HepG2 (cell line): ENCODE data around the gene MED13. TPM values are rescaled to one million over a fixed set of nuclear protein-coding genes. Genes with fewer than 3 reads are reported as not detected.

Source experiments
- ATAC-seq: fragments of 200-7000 bp; cut with Tn5 transposase; 3 replicates; pipeline ENCODE4 v1.9.1; 2020; ENCODE audit warnings: mild to moderate bottlenecking, moderate library complexity
- BruUV-seq: library from RNA; stranded (reverse); fragments of 400-500 nt; replicated peaks from 2 replicates; lab custom pipeline; 2021; lab: Mats Ljungman, UMichigan
- CTCF ChIA-PET: fragments of 300-600 bp; formaldehyde crosslinking; extraction: SDS; loops from one replicate; lab custom pipeline; 2021; ENCODE audit warnings: low total read pairs, inconsistent platforms, low intra/inter-chr PET ratio; lab: Yijun Ruan, JAX
- POLR2A ChIA-PET: fragments of 350-600 bp; sonication (Branson Sonifier 250); formaldehyde crosslinking; loops from one replicate; lab custom pipeline; 2020; ENCODE audit warnings: antibody characterized with exemption, inconsistent platforms; lab: Yijun Ruan, JAX
- DNase-seq: peaks from one replicate; pipeline ENCODE4 v3.0.0-alpha.2; 2015; ENCODE audit warnings: low spot score
- FAIRE-seq: peaks from 3 replicates; lab custom pipeline; 2011; peaks lifted over from hg19 to GRCh38; lab: Jason Lieb, UNC
- H2AFZ ChIP-seq: one replicate; pipeline ENCODE4 v1.6.1; 2011; ENCODE audit warnings: low read length, inconsistent platforms
- H3K27ac ChIP-seq: fragments of 300-600 bp; 3 replicates; pipeline ENCODE4 v1.8.0; 2011; ENCODE audit warnings: mixed run types, mild to moderate bottlenecking, mixed read lengths, low read length, inconsistent platforms; ENCODE audit not compliant: insufficient read depth; ENCODE audit errors: extremely low read length
- H3K27me3 ChIP-seq, 2 experiments: fragments of 200-600 bp in 1 of 2; 2 replicates in 1 of 2; 3 replicates in 1 of 2; pipeline versions ENCODE4 v1.6.0 to v1.8.0; 2011; ENCODE audit warnings: low read length in 2 of 2, mild to moderate bottlenecking in 2 of 2, moderate library complexity in 2 of 2, inconsistent platforms in 1 of 2; ENCODE audit not compliant: insufficient read depth in 2 of 2, control insufficient read depth in 1 of 2
- H3K36me3 ChIP-seq, 2 experiments: fragments of 200-600 bp in 1 of 2; replicated peaks in 1 of 2; 2 replicates in 1 of 2; 3 replicates in 1 of 2; pipeline versions ENCODE4 v1.5.1 to v1.8.0; 2011; ENCODE audit warnings: low read length in 2 of 2, inconsistent platforms in 1 of 2; ENCODE audit not compliant: insufficient read depth in 2 of 2, control insufficient read depth in 1 of 2
- H3K4me1 ChIP-seq: 2 replicates; pipeline ENCODE4 v1.5.1; 2012; ENCODE audit warnings: low read length, inconsistent platforms; ENCODE audit not compliant: insufficient read depth
- H3K4me2 ChIP-seq: 2 replicates; pipeline ENCODE4 v1.6.0; 2011; ENCODE audit warnings: low read depth, low read length, inconsistent platforms
- H3K4me3 ChIP-seq, 3 experiments: fragments of 200-600 bp in 1 of 3; sonication (generic), shearing (Covaris generic) in 1 of 3; replicated peaks in 1 of 3; 2 replicates each; pipeline ENCODE4 v1.5.1; 2011 to 2016; ENCODE audit warnings: low read length in 3 of 3, inconsistent platforms in 2 of 3, low read depth in 2 of 3, mild to moderate bottlenecking in 2 of 3, control low read depth in 1 of 3, mixed read lengths in 1 of 3; ENCODE audit not compliant: insufficient read depth in 1 of 3
- H3K79me2 ChIP-seq: one replicate; pipeline ENCODE4 v1.6.1; 2011; ENCODE audit warnings: low read length, inconsistent platforms; ENCODE audit not compliant: insufficient read depth
- H3K9ac ChIP-seq: 2 replicates; pipeline ENCODE4 v1.6.0; 2011; ENCODE audit warnings: mild to moderate bottlenecking, low read depth, low read length, inconsistent platforms; ENCODE audit not compliant: insufficient read depth
- H3K9me3 ChIP-seq: 2 replicates; pipeline ENCODE4 v1.5.1; 2012; ENCODE audit warnings: mild to moderate bottlenecking, low read length
- H4K20me1 ChIP-seq: 2 replicates; pipeline ENCODE4 v1.6.0; 2011; ENCODE audit warnings: inconsistent platforms, mild to moderate bottlenecking, low read length, moderate library complexity; ENCODE audit not compliant: insufficient read depth
- KAT8 ChIP-seq: IDR thresholded peaks from 2 replicates; pipeline ENCODE4 v1.6.1; 2016; ENCODE audit warnings: missing genetic modification reagents, missing compliant biosample characterization
- MEF2D ChIP-seq: sonication (generic); formaldehyde crosslinking; IDR thresholded peaks from 2 replicates; pipeline ENCODE4 v1.5.1; 2020; ENCODE audit warnings: mild to moderate bottlenecking, missing genetic modification reagents
- MXI1 ChIP-seq: IDR thresholded peaks from 3 replicates; pipeline ENCODE4 v1.6.1; 2012; ENCODE audit warnings: low read depth, low read length, inconsistent platforms, borderline replicate concordance
- RFX3 ChIP-seq: IDR thresholded peaks from 2 replicates; pipeline ENCODE4 v1.6.1; 2016; ENCODE audit warnings: missing biosample characterization, missing genetic modification reagents
- TEAD3 ChIP-seq: optimal IDR thresholded peaks from 2 replicates; pipeline ENCODE3; 2016; ENCODE audit warnings: borderline replicate concordance
- U2AF2 ChIP-seq: fragments of 200-400 bp; formaldehyde crosslinking; IDR thresholded peaks from 2 replicates; pipeline ENCODE4 v1.6.1; 2017; ENCODE audit warnings: low read depth, mild to moderate bottlenecking, low read length
- ZNF44 ChIP-seq: sonication (generic); formaldehyde crosslinking; IDR thresholded peaks from 2 replicates; pipeline ENCODE4 v1.5.1; 2020; ENCODE audit warnings: mild to moderate bottlenecking, missing genetic modification reagents
- ZNF468 ChIP-seq: sonication (generic); formaldehyde crosslinking; IDR thresholded peaks from 2 replicates; pipeline ENCODE4 v1.8.0; 2022; ENCODE audit warnings: mild to moderate bottlenecking, moderate library complexity, missing genetic modification reagents
- ZNF652 ChIP-seq: IDR thresholded peaks from 2 replicates; pipeline ENCODE4 v1.6.1; 2016; ENCODE audit warnings: low read depth, borderline replicate concordance
- ZNF883 ChIP-seq: sonication (generic); formaldehyde crosslinking; IDR thresholded peaks from 2 replicates; pipeline ENCODE4 v1.5.1; 2020; ENCODE audit warnings: mild to moderate bottlenecking, missing genetic modification reagents; ENCODE audit errors: not compliant biosample characterization
- WGBS: methylation state at CpG from one replicate; pipeline ENCODE4 v1.1.6; 2017; ENCODE audit warnings: low lambda C conversion rate; 5-methylcytosine and 5-hydroxymethylcytosine counted together
- in situ Hi-C: cut with HindIII; loops from 2 replicates; pipeline ENCODE4 v1.10.0; 2017; ENCODE audit warnings: low pct_unique_long_range_greater_than_20kb; ENCODE audit not compliant: extremely low pct_ligation_motif_present
- intact Hi-C: fragments of 100-400 bp; cut with micrococcal nuclease; formaldehyde crosslinking; loops from one replicate; pipeline ENCODE4 v1.10.0; 2022; ENCODE audit not compliant: unreplicated experiment
- polyA plus RNA-seq, 8 experiments: library from polyadenylated mRNA; depleted of rRNA in 3 of 8; stranded (reverse) in 7 of 8; unstranded in 1 of 8; fragments of >200 nt; fragmentation: Illumina TruSeq in 4 of 8; extraction: Trizol in 4 of 8; gene quantifications; 2 replicates each; pipeline versions ENCODE4 v1.2.1 to v1.2.3, GENCODE V29; 2011 to 2016; ENCODE audit warnings: low read depth in 4 of 8, missing spikeins in 1 of 8, mixed read lengths in 1 of 8; ENCODE audit not compliant: insufficient read depth in 1 of 8
- total RNA-seq, 5 experiments: library from RNA; depleted of rRNA; stranded (reverse); fragments of >200 nt; fragmentation: Illumina TruSeq; extraction: Trizol; gene quantifications; 2 replicates each; pipeline ENCODE4 v1.2.3, GENCODE V29; 2016; ENCODE audit warnings: low read depth in 1 of 5
- TF ChIP-seq, protein P1 (sequence below): sonication (generic); formaldehyde crosslinking; IDR thresholded peaks from 2 replicates; pipeline ENCODE4 v1.5.0; 2020; ENCODE audit warnings: missing genetic modification reagents, mild to moderate bottlenecking, borderline replicate concordance
- TF ChIP-seq, protein P2 (sequence below): sonication (generic); formaldehyde crosslinking; IDR thresholded peaks from 2 replicates; pipeline ENCODE4 v1.5.1; 2020; ENCODE audit warnings: mild to moderate bottlenecking, missing genetic modification reagents

The MED13 gene
- total and polyA plus RNA-seq, 2 of the 13 experiments (the other 11 are each of a cell fraction or from before 2014, with no cell fraction given): 27.4 to 69.1 TPM

DNA sequence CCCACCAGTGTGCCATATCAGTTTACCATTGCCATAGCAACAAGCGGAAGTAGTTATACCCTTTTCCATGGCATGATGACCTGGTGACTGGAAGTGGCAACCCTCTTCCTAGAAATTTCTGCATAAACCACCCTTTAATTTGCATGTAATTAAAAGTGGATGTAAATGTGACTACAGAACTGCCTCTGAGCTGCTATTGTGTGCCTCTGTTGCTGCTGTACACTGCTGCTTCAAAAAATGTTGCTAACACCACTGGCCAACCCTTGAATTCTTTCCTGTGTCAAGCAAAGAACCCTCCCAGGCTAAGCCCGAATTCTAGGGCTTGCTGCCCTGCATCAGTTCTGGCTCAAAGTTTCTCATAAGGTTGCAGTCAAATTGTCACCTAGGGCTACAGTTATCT lies 12.9 kb upstream of the MED13 start:
- TF ChIP-seq ZNF44 (CRISPR knock-in tag) (no peak), RFX3 (CRISPR knock-in tag) (peak; percentile 49)
- no TSS peak for BruUV-seq
- no peaks in the 10 kb centered on the region for H3K79me2 ChIP-seq
- CTCF ChIA-PET: no interaction called here
- in situ Hi-C loops: no loop called here
- ATAC-seq (no peak), FAIRE-seq (no peak), DNase-seq (no peak)
- no peaks in the 10 kb centered on the region for H3K9me3 ChIP-seq
- H3K4me1 ChIP-seq: peaks cover 32% of the 10 kb centered on the region
- no peak overlapping the region for H3K4me3 ChIP-seq
- H3K36me3 ChIP-seq: no peaks in the 10 kb centered on the region
- intact Hi-C loops: no loop called here
- H2AFZ ChIP-seq: peak overlapping the region; percentile 94
- H3K9ac ChIP-seq: no peak overlapping the region
- H4K20me1 ChIP-seq: no peaks in the 10 kb centered on the region
- H3K4me2 ChIP-seq: no peak overlapping the region
- 74% methylated on average over 2 of the region's 2 CpGs for WGBS
- POLR2A ChIA-PET: interaction anchor here (0.5 to 3.7 kb wide), 5 partner anchors 9 to 699 kb away, joined by 3 to 32 read pairs (median 11); no protein-coding TSS in a partner anchor
- H3K27ac ChIP-seq: no peak overlapping the region
- H3K27me3 ChIP-seq: no peaks in the 10 kb centered on the region

DNA sequence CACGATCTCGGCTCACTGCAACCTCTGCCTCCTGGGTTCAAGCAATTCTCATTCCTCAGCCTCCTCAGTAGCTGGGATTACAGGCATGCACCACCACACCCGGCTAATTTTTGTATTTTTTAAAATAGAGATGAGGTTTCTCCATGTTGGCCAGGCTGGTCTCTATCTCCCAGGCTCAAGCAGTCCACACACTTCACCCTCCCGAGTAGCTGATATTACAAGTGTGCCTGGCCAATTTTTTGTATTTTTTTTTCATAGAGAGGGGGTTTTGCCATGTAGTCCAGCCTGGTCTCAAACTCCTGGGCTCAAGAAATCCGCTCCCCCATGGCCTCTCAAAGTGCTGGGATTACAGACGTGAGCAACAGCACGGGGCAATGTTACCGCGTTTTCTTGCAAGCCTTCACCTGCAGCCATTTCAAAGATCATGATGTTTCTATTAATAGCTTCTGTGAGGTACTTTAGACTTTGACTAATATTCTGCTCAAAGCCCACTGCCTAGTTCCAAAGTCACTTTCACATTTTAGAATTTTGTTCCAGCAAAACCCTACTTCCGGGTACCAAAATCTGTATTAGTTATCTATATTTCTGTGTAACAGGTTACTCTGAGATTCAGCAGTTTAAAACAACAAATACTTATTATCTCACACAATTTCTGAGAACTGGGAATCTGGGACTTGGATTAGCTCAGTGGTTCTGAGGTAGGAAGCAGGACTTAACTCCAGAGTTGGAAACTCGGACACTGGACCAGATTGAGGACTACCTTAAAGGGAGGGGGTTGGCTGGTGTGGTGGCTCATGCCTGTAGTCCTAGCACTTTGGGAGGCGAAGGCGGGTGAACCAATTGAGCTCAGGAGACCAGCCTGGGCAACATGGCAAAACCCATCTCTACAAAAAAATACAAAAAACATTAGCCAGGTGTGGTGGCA lies 12.0 kb upstream of the MED13 start:
- H3K9ac ChIP-seq: no peak overlapping the region
- in situ Hi-C loops (no loop called here), intact Hi-C loops (no loop called here)
- CTCF ChIA-PET: no interaction called here
- H3K4me1 ChIP-seq: peaks cover 40% of the 10 kb centered on the region
- H3K4me2 ChIP-seq: peak overlapping the region; percentile 72
- H2AFZ ChIP-seq: peak overlapping the region; percentile 96
- H3K27ac ChIP-seq: peak overlapping the region; percentile 7
- H3K27me3 ChIP-seq: no peaks in the 10 kb centered on the region
- POLR2A ChIA-PET: interaction anchor here (1.5 to 3.7 kb wide), 4 partner anchors 10 to 32 kb away, joined by 7 to 32 read pairs (median 14); no protein-coding TSS in a partner anchor
- FAIRE-seq (peak; percentile 34), ATAC-seq (peak; percentile 43; the same call in 2 of the 3 replicates), DNase-seq (no peak)
- H3K9me3 ChIP-seq: no peaks in the 10 kb centered on the region
- no peaks in the 10 kb centered on the region for H4K20me1 ChIP-seq
- H3K36me3 ChIP-seq: no peaks in the 10 kb centered on the region
- H3K4me3 ChIP-seq: peak overlapping the region; percentile 34 to 40 (median 36); a peak in 5 of 6 replicates
- WGBS: 33% methylated on average over 13 of the region's 13 CpGs
- no TSS peak for BruUV-seq
- H3K79me2 ChIP-seq: no peaks in the 10 kb centered on the region
- TF ChIP-seq MEF2D (CRISPR knock-in tag) (peak; percentile 100), MXI1 (no peak), KAT8 (CRISPR knock-in tag) (0 out of 2 replicates have a peak, but pooled peaks have one; percentile 26), ZNF883 (CRISPR knock-in tag) (no peak), ZNF468 (CRISPR knock-in tag) (no peak), U2AF2 (no peak), ZNF652 (CRISPR knock-in tag) (no peak), TEAD3 (CRISPR knock-in tag) (no peak)
- TF ChIP-seq, protein P1, sequence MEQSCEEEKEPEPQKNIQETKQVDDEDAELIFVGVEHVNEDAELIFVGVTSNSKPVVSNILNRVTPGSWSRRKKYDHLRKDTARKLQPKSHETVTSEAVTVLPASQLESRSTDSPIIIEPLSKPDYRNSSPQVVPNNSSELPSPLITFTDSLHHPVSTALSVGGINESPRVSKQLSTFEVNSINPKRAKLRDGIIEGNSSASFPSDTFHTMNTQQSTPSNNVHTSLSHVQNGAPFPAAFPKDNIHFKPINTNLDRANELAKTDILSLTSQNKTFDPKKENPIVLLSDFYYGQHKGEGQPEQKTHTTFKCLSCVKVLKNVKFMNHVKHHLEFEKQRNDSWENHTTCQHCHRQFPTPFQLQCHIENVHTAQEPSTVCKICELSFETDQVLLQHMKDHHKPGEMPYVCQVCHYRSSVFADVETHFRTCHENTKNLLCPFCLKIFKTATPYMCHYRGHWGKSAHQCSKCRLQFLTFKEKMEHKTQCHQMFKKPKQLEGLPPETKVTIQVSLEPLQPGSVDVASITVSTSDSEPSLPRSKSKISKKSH (CRISPR knock-in tag): no peak
- TF ChIP-seq, protein P2, sequence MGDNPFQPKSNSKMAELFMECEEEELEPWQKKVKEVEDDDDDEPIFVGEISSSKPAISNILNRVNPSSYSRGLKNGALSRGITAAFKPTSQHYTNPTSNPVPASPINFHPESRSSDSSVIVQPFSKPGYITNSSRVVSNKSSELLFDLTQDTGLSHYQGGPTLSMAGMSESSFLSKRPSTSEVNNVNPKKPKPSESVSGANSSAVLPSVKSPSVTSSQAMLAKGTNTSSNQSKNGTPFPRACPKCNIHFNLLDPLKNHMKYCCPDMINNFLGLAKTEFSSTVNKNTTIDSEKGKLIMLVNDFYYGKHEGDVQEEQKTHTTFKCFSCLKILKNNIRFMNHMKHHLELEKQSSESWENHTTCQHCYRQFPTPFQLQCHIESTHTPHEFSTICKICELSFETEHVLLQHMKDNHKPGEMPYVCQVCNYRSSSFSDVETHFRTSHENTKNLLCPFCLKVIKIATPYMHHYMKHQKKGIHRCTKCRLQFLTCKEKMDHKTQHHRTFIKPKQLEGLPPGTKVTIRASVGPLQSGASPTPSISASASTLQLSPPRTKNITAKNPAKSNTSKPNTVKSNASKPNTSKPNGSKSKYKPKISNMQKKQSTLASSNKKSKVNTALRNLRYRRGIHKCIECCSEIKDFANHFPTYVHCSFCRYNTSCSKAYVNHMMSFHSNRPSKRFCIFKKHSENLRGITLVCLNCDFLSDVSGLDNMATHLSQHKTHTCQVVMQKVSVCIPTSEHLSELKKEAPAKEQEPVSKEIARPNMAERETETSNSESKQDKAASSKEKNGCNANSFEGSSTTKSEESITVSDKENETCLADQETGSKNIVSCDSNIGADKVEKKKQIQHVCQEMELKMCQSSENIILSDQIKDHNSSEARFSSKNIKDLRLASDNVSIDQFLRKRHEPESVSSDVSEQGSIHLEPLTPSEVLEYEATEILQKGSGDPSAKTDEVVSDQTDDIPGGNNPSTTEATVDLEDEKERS (CRISPR knock-in tag): 0 out of 2 replicates have a peak, but pooled peaks have one; percentile 46
